ENCODE results near the gene CDKN2B-AS1. TPM values are rescaled to one million over a fixed set of nuclear protein-coding genes. Genes with fewer than 3 reads are reported as not detected.

CDKN2B-AS1 gene
- total and polyA plus RNA-seq, 2 of the 13 experiments (the other 11 are each of a cell fraction or from before 2014, with no cell fraction given) = 0.64 to 2.3 TPM

DNA sequence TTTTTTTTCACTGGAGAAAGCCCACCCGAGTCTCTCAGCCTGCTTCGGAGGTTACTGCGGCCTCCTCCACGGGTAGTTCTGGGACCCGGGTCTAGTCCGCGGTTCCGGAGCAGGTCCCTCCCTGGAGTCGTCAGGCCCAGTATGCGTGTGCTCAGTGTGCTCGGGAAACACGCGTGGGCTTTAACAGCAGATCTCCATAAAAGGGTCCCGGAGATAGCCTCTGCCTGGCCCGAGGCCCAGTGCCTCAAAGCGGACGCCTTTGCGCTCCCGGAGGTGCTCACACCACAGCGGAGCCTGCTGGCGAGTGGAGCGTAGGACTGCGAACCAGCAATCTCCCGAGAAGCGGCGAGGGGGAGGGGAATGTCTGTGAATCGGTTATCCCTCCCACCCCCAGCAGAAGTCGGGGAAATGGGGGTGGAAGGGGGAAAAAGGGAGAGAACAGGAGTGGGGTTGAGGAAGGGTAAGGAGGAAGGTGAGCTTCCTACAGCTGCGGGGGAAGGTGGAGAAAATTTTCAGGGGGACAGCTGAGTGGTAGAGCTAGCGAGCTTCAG, 29.1 kb upstream of the CDKN2B-AS1 start (continued):
- TF ChIP-seq, protein P1, sequence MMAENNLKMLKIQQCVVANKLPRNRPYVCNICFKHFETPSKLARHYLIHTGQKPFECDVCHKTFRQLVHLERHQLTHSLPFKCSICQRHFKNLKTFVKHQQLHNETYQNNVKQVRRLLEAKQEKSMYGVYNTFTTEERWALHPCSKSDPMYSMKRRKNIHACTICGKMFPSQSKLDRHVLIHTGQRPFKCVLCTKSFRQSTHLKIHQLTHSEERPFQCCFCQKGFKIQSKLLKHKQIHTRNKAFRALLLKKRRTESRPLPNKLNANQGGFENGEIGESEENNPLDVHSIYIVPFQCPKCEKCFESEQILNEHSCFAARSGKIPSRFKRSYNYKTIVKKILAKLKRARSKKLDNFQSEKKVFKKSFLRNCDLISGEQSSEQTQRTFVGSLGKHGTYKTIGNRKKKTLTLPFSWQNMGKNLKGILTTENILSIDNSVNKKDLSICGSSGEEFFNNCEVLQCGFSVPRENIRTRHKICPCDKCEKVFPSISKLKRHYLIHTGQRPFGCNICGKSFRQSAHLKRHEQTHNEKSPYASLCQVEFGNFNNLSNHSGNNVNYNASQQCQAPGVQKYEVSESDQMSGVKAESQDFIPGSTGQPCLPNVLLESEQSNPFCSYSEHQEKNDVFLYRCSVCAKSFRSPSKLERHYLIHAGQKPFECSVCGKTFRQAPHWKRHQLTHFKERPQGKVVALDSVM (CRISPR knock-in tag; IDR thresholded peaks at IDR 0.05) = 0 out of 2 replicates have a peak, but pooled peaks have one; percentile 21
- 0 out of 2 replicates have a peak, but pooled peaks have one; percentile 31 for TF ChIP-seq CHD2 (IDR thresholded peaks at IDR 0.05; ENCODE audit: low read depth, low read length)
- TF ChIP-seq BORCS8-MEF2B (CRISPR knock-in tag; IDR thresholded peaks at IDR 0.05) = peak; percentile 43
- TF ChIP-seq TEAD3 (CRISPR knock-in tag; optimal IDR thresholded peaks at IDR 0.05; ENCODE audit: borderline replicate concordance) = peak; percentile 32
- TF ChIP-seq, protein P2, sequence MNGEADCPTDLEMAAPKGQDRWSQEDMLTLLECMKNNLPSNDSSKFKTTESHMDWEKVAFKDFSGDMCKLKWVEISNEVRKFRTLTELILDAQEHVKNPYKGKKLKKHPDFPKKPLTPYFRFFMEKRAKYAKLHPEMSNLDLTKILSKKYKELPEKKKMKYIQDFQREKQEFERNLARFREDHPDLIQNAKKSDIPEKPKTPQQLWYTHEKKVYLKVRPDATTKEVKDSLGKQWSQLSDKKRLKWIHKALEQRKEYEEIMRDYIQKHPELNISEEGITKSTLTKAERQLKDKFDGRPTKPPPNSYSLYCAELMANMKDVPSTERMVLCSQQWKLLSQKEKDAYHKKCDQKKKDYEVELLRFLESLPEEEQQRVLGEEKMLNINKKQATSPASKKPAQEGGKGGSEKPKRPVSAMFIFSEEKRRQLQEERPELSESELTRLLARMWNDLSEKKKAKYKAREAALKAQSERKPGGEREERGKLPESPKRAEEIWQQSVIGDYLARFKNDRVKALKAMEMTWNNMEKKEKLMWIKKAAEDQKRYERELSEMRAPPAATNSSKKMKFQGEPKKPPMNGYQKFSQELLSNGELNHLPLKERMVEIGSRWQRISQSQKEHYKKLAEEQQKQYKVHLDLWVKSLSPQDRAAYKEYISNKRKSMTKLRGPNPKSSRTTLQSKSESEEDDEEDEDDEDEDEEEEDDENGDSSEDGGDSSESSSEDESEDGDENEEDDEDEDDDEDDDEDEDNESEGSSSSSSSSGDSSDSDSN (CRISPR knock-in tag; IDR thresholded peaks at IDR 0.05) = peak; percentile 74
- peak; percentile 14; the same call in 1 of the 2 replicates for TF ChIP-seq MED1 (CRISPR knock-in tag; IDR thresholded peaks at IDR 0.05)
- TF ChIP-seq, protein P3, sequence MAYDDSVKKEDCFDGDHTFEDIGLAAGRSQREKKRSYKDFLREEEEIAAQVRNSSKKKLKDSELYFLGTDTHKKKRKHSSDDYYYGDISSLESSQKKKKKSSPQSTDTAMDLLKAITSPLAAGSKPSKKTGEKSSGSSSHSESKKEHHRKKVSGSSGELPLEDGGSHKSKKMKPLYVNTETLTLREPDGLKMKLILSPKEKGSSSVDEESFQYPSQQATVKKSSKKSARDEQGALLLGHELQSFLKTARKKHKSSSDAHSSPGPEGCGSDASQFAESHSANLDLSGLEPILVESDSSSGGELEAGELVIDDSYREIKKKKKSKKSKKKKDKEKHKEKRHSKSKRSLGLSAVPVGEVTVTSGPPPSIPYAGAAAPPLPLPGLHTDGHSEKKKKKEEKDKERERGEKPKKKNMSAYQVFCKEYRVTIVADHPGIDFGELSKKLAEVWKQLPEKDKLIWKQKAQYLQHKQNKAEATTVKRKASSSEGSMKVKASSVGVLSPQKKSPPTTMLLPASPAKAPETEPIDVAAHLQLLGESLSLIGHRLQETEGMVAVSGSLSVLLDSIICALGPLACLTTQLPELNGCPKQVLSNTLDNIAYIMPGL (CRISPR knock-in tag; IDR thresholded peaks at IDR 0.05; ENCODE audit: borderline replicate concordance in 1 of 2, low read depth in 1 of 2) = peak; percentile 52 to 83; a peak in 3 of 4 replicates
- TF ChIP-seq CREB1 (IDR thresholded peaks at IDR 0.05) = no peak
- no peak for TF ChIP-seq CREB1 (CRISPR knock-in tag; IDR thresholded peaks at IDR 0.05)
- no peak for TF ChIP-seq BRCA1 (CRISPR knock-in tag; IDR thresholded peaks at IDR 0.05)
- no peak for TF ChIP-seq RCOR2 (CRISPR knock-in tag; IDR thresholded peaks at IDR 0.05)
- peak; percentile 66 for TF ChIP-seq ZFY (CRISPR knock-in tag; IDR thresholded peaks at IDR 0.05)
- peak; percentile 77 for TF ChIP-seq HNRNPLL (IDR thresholded peaks at IDR 0.05; ENCODE audit: low read depth, low read length, poor library complexity, severe bottlenecking)
- no peak for TF ChIP-seq ZNF850 (CRISPR knock-in tag; conservative IDR thresholded peaks at IDR 0.05)
- TF ChIP-seq, protein P4, sequence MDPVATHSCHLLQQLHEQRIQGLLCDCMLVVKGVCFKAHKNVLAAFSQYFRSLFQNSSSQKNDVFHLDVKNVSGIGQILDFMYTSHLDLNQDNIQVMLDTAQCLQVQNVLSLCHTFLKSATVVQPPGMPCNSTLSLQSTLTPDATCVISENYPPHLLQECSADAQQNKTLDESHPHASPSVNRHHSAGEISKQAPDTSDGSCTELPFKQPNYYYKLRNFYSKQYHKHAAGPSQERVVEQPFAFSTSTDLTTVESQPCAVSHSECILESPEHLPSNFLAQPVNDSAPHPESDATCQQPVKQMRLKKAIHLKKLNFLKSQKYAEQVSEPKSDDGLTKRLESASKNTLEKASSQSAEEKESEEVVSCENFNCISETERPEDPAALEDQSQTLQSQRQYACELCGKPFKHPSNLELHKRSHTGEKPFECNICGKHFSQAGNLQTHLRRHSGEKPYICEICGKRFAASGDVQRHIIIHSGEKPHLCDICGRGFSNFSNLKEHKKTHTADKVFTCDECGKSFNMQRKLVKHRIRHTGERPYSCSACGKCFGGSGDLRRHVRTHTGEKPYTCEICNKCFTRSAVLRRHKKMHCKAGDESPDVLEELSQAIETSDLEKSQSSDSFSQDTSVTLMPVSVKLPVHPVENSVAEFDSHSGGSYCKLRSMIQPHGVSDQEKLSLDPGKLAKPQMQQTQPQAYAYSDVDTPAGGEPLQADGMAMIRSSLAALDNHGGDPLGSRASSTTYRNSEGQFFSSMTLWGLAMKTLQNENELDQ (CRISPR knock-in tag; IDR thresholded peaks at IDR 0.05; ENCODE audit: borderline replicate concordance) = no peak
- TF ChIP-seq ARID2 (CRISPR knock-in tag; IDR thresholded peaks at IDR 0.05; ENCODE audit: borderline replicate concordance) = 0 out of 2 replicates have a peak, but pooled peaks have one; percentile 50
- TF ChIP-seq ZNF589 (CRISPR knock-in tag; conservative IDR thresholded peaks at IDR 0.05) = no peak
- TF ChIP-seq, protein P5, sequence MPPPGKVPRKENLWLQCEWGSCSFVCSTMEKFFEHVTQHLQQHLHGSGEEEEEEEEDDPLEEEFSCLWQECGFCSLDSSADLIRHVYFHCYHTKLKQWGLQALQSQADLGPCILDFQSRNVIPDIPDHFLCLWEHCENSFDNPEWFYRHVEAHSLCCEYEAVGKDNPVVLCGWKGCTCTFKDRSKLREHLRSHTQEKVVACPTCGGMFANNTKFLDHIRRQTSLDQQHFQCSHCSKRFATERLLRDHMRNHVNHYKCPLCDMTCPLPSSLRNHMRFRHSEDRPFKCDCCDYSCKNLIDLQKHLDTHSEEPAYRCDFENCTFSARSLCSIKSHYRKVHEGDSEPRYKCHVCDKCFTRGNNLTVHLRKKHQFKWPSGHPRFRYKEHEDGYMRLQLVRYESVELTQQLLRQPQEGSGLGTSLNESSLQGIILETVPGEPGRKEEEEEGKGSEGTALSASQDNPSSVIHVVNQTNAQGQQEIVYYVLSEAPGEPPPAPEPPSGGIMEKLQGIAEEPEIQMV (CRISPR knock-in tag; IDR thresholded peaks at IDR 0.05; ENCODE audit: low read depth) = 0 out of 2 replicates have a peak, but pooled peaks have one; percentile 56
- TF ChIP-seq ZNF451 (CRISPR knock-in tag; IDR thresholded peaks at IDR 0.05) = no peak

Measured in HepG2 (cell line).